Suprapubic skin (tissue), 4 donors: Measurements from ENCODE around the gene TFDP1. TPM values are rescaled to one million over a fixed set of nuclear protein-coding genes. Genes with fewer than 3 reads are reported as not detected.
"Not testable (repeated sequence)": the region's sequence is repeated elsewhere in the genome, so short reads cannot be mapped to it uniquely, and the experiment has no call there.

Source experiments
- DNase-seq, 2 donors: peaks; one replicate each; pipeline ENCODE4 v3.0.0-alpha.2; 2019; ENCODE audit warnings: low spot score in 2 of 2
- H3K27ac ChIP-seq: fragments of 200-600 bp; sonication (generic); one replicate; pipeline ENCODE4 v1.5.1; 2019
- H3K27me3 ChIP-seq: fragments of 200-600 bp; sonication (generic); one replicate; pipeline ENCODE4 v1.5.1; 2019
- H3K36me3 ChIP-seq: fragments of 200-600 bp; sonication (generic); one replicate; pipeline ENCODE4 v1.5.1; 2019
- H3K4me1 ChIP-seq: fragments of 200-600 bp; sonication (generic); one replicate; pipeline ENCODE4 v1.5.1; 2019
- H3K4me3 ChIP-seq: fragments of 200-600 bp; sonication (generic); one replicate; pipeline ENCODE4 v1.5.1; 2019; ENCODE audit warnings: mild to moderate bottlenecking
- H3K9me3 ChIP-seq: fragments of 200-600 bp; sonication (generic); one replicate; pipeline ENCODE4 v1.5.1; 2019
- EP300 ChIP-seq: sonication (generic); formaldehyde crosslinking; IDR thresholded peaks from one replicate; pipeline ENCODE4 v1.6.1; 2017; ENCODE audit warnings: antibody characterized with exemption
- POLR2A ChIP-seq, 2 donors: fragments of 450-650 bp; IDR thresholded peaks; one replicate each; pipeline ENCODE4 v1.6.1; 2017; ENCODE audit warnings: antibody characterized with exemption in 2 of 2, mild to moderate bottlenecking in 2 of 2, moderate library complexity in 2 of 2
- POLR2AphosphoS5 ChIP-seq, 3 donors: sonication (generic); formaldehyde crosslinking; IDR thresholded peaks; one replicate each; pipeline ENCODE4 v1.6.1; 2017; ENCODE audit warnings: antibody characterized with exemption in 3 of 3
- WGBS: methylation state at CpG from one replicate; pipeline ENCODE4 v1.1.5; 2018; 5-methylcytosine and 5-hydroxymethylcytosine counted together
- total RNA-seq, 4 donors: library from RNA; depleted of rRNA; stranded (reverse); fragments of >200 nt; gene quantifications; one replicate each; pipeline ENCODE4 v1.1.0, GENCODE V29; 2016
- TF ChIP-seq, protein P1 (sequence below), 2 donors: fragments of 200-600 bp in 1 of 2; fragments of 450-650 bp in 1 of 2; sonication (generic) in 1 of 2; IDR thresholded peaks; one replicate each; pipeline ENCODE4 v1.5.1; 2016 to 2019; ENCODE audit warnings: antibody characterized with exemption in 2 of 2, mild to moderate bottlenecking in 1 of 2, moderate library complexity in 1 of 2

TFDP1 gene
- total RNA-seq, 4 donors from 2014 or later: 47.5 to 63.3 (median 52.0) TPM

DNA sequence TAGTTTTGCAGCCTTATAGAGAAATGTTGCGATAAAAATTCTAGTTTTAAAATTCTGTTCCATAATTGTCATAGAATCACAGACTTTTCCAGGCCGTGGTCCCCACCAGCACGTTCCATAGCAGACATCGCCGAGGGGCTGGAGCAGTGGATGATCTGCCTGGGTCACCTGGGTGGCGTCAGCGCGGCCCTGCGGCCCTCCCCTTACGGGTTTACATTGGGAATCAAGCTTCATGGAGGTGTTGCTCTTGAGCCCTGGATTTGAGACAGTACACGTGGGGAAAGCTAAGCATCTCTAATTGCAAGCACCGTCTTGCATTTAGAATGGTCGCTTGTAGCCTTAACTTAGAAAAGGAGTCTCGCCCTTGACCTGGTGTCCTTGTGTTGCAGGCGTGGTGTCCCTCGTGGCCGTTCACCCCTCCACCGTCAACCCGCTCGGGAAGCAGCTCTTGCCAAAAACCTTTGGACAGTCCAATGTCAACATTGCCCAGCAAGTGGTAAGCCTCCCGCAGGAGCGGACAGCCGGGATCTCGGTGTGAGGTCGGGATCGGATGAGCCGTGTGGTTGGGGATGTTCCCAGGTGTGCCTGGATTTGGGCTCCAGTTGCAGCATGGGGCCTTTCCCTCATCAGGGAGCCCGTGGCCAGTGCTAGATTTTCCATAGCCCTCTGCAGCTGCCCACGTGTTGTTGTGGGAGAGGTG, 38.4 kb downstream of the TFDP1 start:
- no peaks in the 10 kb centered on the region for H3K9me3 ChIP-seq
- WGBS: 91% methylated on average over 25 of the region's 29 CpGs
- no peak overlapping the region for H3K27ac ChIP-seq
- H3K36me3 ChIP-seq: peaks cover 24% of the 10 kb centered on the region
- H3K27me3 ChIP-seq: no peaks in the 10 kb centered on the region
- H3K4me1 ChIP-seq: no peaks in the 10 kb centered on the region
- H3K4me3 ChIP-seq: no peak overlapping the region
- peak in 1 of 2 donors; percentile 67 for DNase-seq
- TF ChIP-seq, protein P1, sequence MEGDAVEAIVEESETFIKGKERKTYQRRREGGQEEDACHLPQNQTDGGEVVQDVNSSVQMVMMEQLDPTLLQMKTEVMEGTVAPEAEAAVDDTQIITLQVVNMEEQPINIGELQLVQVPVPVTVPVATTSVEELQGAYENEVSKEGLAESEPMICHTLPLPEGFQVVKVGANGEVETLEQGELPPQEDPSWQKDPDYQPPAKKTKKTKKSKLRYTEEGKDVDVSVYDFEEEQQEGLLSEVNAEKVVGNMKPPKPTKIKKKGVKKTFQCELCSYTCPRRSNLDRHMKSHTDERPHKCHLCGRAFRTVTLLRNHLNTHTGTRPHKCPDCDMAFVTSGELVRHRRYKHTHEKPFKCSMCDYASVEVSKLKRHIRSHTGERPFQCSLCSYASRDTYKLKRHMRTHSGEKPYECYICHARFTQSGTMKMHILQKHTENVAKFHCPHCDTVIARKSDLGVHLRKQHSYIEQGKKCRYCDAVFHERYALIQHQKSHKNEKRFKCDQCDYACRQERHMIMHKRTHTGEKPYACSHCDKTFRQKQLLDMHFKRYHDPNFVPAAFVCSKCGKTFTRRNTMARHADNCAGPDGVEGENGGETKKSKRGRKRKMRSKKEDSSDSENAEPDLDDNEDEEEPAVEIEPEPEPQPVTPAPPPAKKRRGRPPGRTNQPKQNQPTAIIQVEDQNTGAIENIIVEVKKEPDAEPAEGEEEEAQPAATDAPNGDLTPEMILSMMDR (IDR thresholded peaks at IDR 0.05): no peak
- no peak for TF ChIP-seq POLR2AphosphoS5 (IDR thresholded peaks at IDR 0.05)
- TF ChIP-seq EP300: no peak
- no peak for TF ChIP-seq POLR2A (IDR thresholded peaks at IDR 0.05)

DNA sequence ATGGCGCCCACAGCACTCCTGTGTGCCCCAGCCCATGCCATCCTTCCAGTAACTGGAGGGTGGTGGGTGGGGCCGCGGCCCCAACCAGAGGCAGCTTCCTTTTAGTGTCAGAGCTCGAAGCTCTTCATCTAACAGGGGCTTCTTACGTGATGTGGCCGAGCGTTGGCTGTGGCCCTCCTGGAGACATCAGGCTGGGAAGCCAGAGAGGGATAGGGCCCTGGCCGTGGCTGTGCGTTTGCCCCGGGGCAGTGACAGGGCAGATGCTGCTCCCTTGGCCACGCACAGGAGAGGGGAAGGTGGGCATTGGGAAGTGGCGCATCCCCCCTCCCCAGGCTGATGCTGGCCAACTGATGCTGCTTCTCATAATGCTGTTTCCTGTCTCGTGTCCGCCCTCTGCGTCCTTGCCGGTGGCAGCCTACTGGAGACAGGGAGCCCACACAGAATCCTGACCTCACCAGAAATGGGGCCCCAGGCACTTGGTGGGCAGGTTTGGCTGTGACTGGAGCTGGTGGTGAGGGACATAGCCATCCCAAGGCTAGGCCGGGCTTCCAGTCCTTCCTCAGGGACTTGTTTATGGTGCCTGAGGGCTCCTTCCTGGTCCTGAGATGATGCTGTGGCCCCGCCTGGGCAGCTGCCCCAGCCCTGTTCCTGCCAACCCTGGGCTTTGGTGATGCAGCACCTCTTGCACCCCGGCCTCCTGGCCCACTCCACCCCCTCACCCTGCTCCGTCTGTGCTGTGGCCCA, 39.1 kb downstream of the TFDP1 start:
- no peaks in the 10 kb centered on the region for H3K4me1 ChIP-seq
- 93% methylated on average over 6 of the region's 20 CpGs for WGBS
- H3K27ac ChIP-seq: no peak overlapping the region
- peaks cover 25% of the 10 kb centered on the region for H3K36me3 ChIP-seq
- no peaks in the 10 kb centered on the region for H3K27me3 ChIP-seq
- H3K9me3 ChIP-seq: no peaks in the 10 kb centered on the region
- TF ChIP-seq POLR2A (IDR thresholded peaks at IDR 0.05) (no peak), POLR2AphosphoS5 (IDR thresholded peaks at IDR 0.05) (no peak)
- DNase-seq: peak; percentile 40 to 72
- no peak overlapping the region for H3K4me3 ChIP-seq

DNA sequence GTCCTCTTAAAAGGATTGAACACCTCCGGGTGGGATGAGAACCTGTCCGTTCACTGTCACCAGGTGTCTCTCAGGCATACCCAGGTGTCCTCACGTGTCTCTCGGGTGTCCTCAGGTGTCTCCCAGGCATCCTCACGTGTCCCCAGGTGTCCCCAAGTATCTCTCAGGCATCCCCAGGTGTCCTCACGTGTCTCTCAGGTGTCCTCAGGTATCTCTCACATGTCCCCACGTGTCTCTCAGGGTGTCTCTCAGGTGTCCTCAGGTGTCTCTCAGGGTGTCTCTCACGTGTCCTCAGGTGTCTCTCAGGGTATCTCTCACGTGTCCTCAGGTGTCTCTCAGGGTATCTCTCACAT, 39.7 kb downstream of the TFDP1 start:
- 92% methylated on average over 9 of the region's 9 CpGs for WGBS
- H3K36me3 ChIP-seq: peaks cover 25% of the 10 kb centered on the region
- no peak overlapping the region for H3K27ac ChIP-seq
- H3K4me3 ChIP-seq: no peak overlapping the region
- TF ChIP-seq, protein P1 (IDR thresholded peaks at IDR 0.05): no peak
- TF ChIP-seq POLR2A (IDR thresholded peaks at IDR 0.05) (no peak), POLR2AphosphoS5 (IDR thresholded peaks at IDR 0.05) (no peak), EP300 (no peak)
- H3K4me1 ChIP-seq: no peaks in the 10 kb centered on the region
- H3K27me3 ChIP-seq: no peaks in the 10 kb centered on the region
- peak in 1 of 2 donors; percentile 17 for DNase-seq
- H3K9me3 ChIP-seq: no peaks in the 10 kb centered on the region

DNA sequence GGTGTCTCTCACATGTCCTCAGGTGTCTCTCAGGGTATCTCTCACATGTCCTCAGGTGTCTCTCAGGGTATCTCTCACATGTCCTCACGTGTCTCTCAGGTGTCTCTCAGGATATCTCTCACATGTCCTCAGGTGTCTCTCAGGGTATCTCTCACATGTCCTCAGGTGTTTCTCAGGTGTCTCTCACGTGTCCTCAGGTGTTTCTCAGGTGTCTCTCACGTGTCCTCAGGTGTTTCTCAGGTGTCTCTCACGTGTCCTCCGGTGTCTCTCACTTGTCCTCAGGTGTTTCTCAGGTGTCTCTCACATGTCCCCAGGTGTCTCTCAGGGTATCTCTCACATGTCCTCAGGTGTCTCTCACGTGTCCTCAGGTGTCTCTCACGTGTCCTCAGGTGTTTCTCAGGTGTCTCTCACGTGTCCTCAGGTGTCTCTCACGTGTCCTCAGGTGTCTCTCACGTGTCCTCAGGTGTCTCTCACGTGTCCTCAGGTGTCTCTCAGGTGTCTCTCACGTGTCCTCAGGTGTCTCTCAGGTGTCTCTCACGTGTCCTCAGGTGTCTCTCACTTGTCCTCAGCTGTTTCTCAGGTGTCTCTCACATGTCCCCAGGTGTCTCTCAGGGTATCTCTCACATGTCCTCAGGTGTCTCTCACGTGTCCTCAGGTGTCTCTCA, 40.2 kb downstream of the TFDP1 start:
- 91% methylated on average over 14 of the region's 14 CpGs for WGBS
- not testable (repeated sequence) for H3K27me3 ChIP-seq, H3K4me1 ChIP-seq, H3K4me3 ChIP-seq, H3K9me3 ChIP-seq, H3K27ac ChIP-seq
- peak in 1 of 2 donors; percentile 20 for DNase-seq
- H3K36me3 ChIP-seq: peaks cover 26% of the 10 kb centered on the region

DNA sequence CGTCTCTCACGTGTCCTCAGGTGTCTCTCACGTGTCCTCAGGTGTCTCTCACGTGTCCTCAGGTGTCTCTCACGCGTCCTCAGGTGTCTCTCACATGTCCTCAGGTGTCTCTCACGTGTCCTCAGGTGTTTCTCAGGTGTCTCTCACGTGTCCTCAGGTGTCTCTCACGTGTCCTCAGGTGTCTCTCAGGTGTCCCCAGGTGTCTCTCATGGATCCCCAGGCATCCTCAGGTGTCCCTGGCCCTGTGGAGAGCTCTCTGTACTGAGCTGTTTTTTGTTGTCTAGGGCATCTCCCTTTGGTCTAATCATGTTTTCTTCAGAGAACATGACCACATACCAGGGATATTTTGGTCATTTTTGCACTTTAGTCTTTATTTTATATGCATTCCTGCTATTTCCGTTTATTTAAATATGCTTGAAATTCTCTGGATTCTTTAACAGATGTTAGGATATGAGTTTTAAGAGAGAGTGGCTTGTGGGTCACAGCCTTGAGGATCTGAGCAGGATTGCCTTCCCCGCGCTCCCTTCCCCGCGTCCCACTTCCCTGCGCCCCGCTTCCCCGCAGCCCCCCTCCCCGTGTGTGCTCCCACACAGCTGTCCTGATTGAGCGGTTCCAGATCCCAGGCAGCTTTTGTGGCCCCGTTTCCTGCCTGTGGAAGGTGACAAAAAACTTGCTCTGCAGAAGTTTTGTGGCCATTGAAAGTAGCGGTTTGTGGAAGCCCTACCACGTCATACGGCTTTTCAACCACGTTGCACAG, 41.6 kb downstream of the TFDP1 start:
- peak; percentile 39 to 65 for DNase-seq
- WGBS: 87% methylated on average over 24 of the region's 24 CpGs
- Histone ChIP-seq H3K36me3 (peaks cover 32% of the 10 kb centered on the region), H3K4me1 (no peaks in the 10 kb centered on the region), H3K27me3 (no peaks in the 10 kb centered on the region), H3K4me3 (no peak overlapping the region), H3K27ac (no peak overlapping the region), H3K9me3 (no peaks in the 10 kb centered on the region)
- no peak for TF ChIP-seq POLR2AphosphoS5 (IDR thresholded peaks at IDR 0.05)
- no peak for TF ChIP-seq POLR2A (IDR thresholded peaks at IDR 0.05)

DNA sequence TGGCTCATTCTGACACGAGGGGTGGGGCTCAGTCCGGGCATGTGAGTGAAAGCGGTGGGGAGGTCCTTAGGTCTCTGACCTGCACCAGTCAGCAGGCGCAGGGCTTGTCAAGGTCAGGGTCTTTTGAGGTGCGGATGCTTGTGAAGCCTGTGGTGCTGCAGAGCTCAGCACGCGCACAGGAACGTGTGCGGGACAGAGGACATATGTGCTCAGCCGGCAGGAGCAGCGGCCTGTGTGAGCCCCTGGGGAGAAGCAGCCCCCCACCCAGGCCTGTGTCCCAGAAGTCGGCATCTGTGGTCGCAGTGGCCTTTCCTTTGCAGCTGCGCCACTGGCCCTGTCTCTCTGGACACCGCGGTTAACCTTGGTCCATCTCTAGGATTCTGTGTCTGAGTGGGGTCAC, 42.6 kb downstream of the TFDP1 start:
- peaks cover 41% of the 10 kb centered on the region for H3K36me3 ChIP-seq
- H3K27ac ChIP-seq: no peak overlapping the region
- no peaks in the 10 kb centered on the region for H3K9me3 ChIP-seq
- H3K4me3 ChIP-seq: no peak overlapping the region
- no peak for TF ChIP-seq EP300
- TF ChIP-seq POLR2AphosphoS5 (IDR thresholded peaks at IDR 0.05): no peak
- no peaks in the 10 kb centered on the region for H3K4me1 ChIP-seq
- peak in 1 of 2 donors; percentile 60 for DNase-seq
- WGBS: 92% methylated on average over 16 of the region's 16 CpGs
- H3K27me3 ChIP-seq: no peaks in the 10 kb centered on the region
